Heart right ventricle (tissue), 16 donors: ENCODE data around the gene WNT7B. TPM values are rescaled to one million over a fixed set of nuclear protein-coding genes. Genes with fewer than 3 reads are reported as not detected.

Experiments used
- ATAC-seq, 8 donors: fragments of 200-7000 bp; cut with Tn5 transposase; one replicate each; pipeline ENCODE4 v1.9.1; 2020; ENCODE audit warnings: mild to moderate bottlenecking in 8 of 8, moderate library complexity in 8 of 8, moderate number of reproducible peaks in 1 of 8
- DNase-seq, 2 donors: peaks; one replicate each; pipeline ENCODE4 v3.0.0-alpha.2; 2020
- H3K27ac ChIP-seq, 10 donors: fragments of 200-600 bp; sonication (generic) in 2 of 10; one replicate each; pipeline versions ENCODE4 v1.5.0 to v1.8.0; 2020 to 2022; ENCODE audit warnings: mild to moderate bottlenecking in 3 of 10
- H3K27me3 ChIP-seq, 7 donors: fragments of 200-600 bp; one replicate each; pipeline ENCODE4 v1.8.0; 2021 to 2022; ENCODE audit warnings: mild to moderate bottlenecking in 2 of 7
- H3K36me3 ChIP-seq, 9 donors: fragments of 200-600 bp; sonication (generic) in 1 of 9; one replicate each; pipeline versions ENCODE4 v1.5.0 to v1.8.0; 2020 to 2022; ENCODE audit warnings: mild to moderate bottlenecking in 2 of 9
- H3K4me1 ChIP-seq, 9 donors: fragments of 200-600 bp; sonication (generic) in 1 of 9; one replicate each; pipeline versions ENCODE4 v1.5.0 to v1.8.0; 2020 to 2022; ENCODE audit warnings: mild to moderate bottlenecking in 4 of 9
- H3K4me3 ChIP-seq, 10 donors: fragments of 200-600 bp; sonication (generic) in 2 of 10; one replicate each; pipeline versions ENCODE4 v1.5.0 to v1.8.0; 2020 to 2022; ENCODE audit warnings: mild to moderate bottlenecking in 7 of 10, moderate library complexity in 2 of 10
- H3K9me3 ChIP-seq, 11 donors: fragments of 200-600 bp in 10 of 11; sonication (generic) in 2 of 11; one replicate each; pipeline versions ENCODE4 v1.5.0 to v1.8.0; 2013 to 2022; ENCODE audit warnings: mild to moderate bottlenecking in 2 of 11, control low read depth in 1 of 11, moderate library complexity in 1 of 11
- WGBS, 2 donors: extraction: QIAGEN DNeasy Blood & Tissue Kit; methylation state at CpG; one replicate each; pipeline ENCODE4 v1.1.7; 2013; ENCODE audit warnings: inconsistent platforms in 1 of 2; 5-methylcytosine and 5-hydroxymethylcytosine counted together
- intact Hi-C, 10 donors: fragments of 100-400 bp; cut with DNase I; formaldehyde crosslinking; loops; one replicate each; pipeline versions ENCODE4 v1.11.1 to v1.14.2; 2022
- polyA plus RNA-seq, 2 donors: library from polyadenylated mRNA; stranded (reverse); fragments of 200-250 nt; gene quantifications; one replicate each; pipeline ENCODE4 v1.2.3, GENCODE V29; 2013
- total RNA-seq, 10 donors: library from RNA; stranded (reverse); fragmentation: NEBNext Ultra II Directional in 3 of 10; extraction: Animal tissue kit (Norgen Biotek cat#: 25700) in 3 of 10; gene quantifications; one replicate each; pipeline versions ENCODE4 v1.2.1 to v1.2.4, GENCODE V29; 2021 to 2023
- TF ChIP-seq, protein P1 (sequence below), 9 donors: fragments of 200-600 bp; sonication (generic) in 2 of 9; IDR thresholded peaks; one replicate each; pipeline versions ENCODE4 v1.5.0 to v1.8.0; 2021 to 2022; ENCODE audit warnings: antibody characterized with exemption in 9 of 9, mild to moderate bottlenecking in 5 of 9, moderate library complexity in 1 of 9
- donor health status: Arrhythmogenic right ventricular cardiomyopathy.
- donor health status: ischemic (EF 13 %, LVEDD 7.1; RV severe dilation, severe dysfunction).
- donor health status: healthy with polysubstance abuse.
- donor health status: DM: no; HTN: yes; CAD: no.
- donor health status: DM: no; HTN: no; CAD: no.
- donor health status: ischemic (EF 25% LVEDD 6.9; RV normal size, moderate dysfunction).
- donor health status: ischemic (EF 25% LVEDD 5.7; RV mildly dilated, moderate dysfunction).
- donor health status: healthy.
- donor health status: DM: yes; HTN: yes; CAD: no.
- donor health status: Ischemic cardiomyopathy.
- donor health status: ischemic (EF 35%, LVEDD 5.7; RV mildly dilated, moderate dysfunction).
- donor health status: nonischemic (EF 11% LVEDD 7.7; RV severe dilation, severe dysfunction).
- donor health status: DM: yes; HTN: yes; CAD: no.
- donor health status: PGD.
- donor health status: ischemic (EF 29% LVEDD 5.4; RV normal size, mild dysfunction).
- donor health status: nonischemic (EF 23%, LVEDD 6.1; RV moderate dilation, normal function).

Gene WNT7B
- total and polyA plus RNA-seq, 12 donors, result not detected

DNA sequence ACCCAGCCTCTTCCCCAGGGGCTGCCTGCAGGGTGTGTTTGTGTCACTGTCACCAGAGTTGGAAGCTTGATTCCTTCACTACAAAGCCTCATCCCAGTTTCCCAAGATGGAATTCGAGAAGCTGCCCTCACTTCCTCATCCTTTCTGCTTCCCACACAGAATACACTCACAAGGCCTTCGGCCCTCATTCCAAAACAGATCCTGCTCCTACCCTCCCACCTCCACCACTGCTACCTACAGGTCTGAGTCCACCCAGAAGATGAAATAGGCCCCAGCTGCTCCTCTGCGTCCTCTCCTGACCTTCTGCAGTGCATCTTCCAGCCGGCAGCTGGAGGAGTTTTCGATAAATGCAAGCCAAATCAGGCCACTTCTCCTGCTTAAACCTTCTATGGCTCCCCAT is 6.8 kb upstream of the WNT7B start:
- no peak for DNase-seq
- 74 to 83% methylated on average over 5 of the region's 5 CpGs for WGBS, 2 donors
- TF ChIP-seq, protein P1, sequence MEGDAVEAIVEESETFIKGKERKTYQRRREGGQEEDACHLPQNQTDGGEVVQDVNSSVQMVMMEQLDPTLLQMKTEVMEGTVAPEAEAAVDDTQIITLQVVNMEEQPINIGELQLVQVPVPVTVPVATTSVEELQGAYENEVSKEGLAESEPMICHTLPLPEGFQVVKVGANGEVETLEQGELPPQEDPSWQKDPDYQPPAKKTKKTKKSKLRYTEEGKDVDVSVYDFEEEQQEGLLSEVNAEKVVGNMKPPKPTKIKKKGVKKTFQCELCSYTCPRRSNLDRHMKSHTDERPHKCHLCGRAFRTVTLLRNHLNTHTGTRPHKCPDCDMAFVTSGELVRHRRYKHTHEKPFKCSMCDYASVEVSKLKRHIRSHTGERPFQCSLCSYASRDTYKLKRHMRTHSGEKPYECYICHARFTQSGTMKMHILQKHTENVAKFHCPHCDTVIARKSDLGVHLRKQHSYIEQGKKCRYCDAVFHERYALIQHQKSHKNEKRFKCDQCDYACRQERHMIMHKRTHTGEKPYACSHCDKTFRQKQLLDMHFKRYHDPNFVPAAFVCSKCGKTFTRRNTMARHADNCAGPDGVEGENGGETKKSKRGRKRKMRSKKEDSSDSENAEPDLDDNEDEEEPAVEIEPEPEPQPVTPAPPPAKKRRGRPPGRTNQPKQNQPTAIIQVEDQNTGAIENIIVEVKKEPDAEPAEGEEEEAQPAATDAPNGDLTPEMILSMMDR (IDR thresholded peaks at IDR 0.05), result no peak
- ATAC-seq, result no peak
- Histone ChIP-seq H3K27ac (no peak overlapping the region), H3K4me1 (peaks cover 0 to 11% (median 5%) of the 10 kb centered on the region in 9 donors), H3K36me3 (no peaks in the 10 kb centered on the region), H3K27me3 (peaks cover 0 to 4% (median 2%) of the 10 kb centered on the region in 7 donors), H3K9me3 (peaks cover 0 to 16% (median 5%) of the 10 kb centered on the region in 11 donors), H3K4me3 (no peak overlapping the region)
- intact Hi-C loops, result no loop called here

DNA sequence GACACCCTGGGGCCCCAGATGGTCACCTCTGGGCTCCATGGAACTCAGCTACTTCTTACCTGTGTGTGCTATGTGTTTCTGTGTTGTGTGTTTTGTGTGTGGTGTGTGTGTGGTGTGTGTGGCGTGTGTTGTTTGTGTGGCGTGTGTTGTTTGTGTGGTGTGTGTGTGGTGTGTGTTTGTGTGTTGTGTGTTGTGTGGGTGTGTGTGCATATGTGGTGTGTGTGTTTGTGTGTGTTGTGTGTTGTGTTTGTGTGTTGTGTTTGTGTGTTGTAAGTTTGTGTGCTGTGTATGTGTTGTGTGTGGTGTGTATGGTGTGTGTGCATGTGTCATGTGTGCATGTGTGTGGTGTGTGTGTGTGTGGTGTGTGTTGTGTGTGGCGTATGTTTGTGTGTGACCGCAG is 3.8 kb upstream of the WNT7B start:
- Histone ChIP-seq H3K4me1 (peaks cover 7 to 31% (median 22%) of the 10 kb centered on the region in 9 donors), H3K9me3 (peaks cover 0 to 9% (median 0%) of the 10 kb centered on the region in 11 donors), H3K27ac (no peak overlapping the region), H3K4me3 (no peak overlapping the region), H3K27me3 (peaks cover 21 to 30% (median 27%) of the 10 kb centered on the region in 7 donors), H3K36me3 (no peaks in the 10 kb centered on the region)
- TF ChIP-seq, protein P1 (IDR thresholded peaks at IDR 0.05), result no peak
- DNase-seq (no peak), ATAC-seq (no peak)
- 96% methylated on average over 4 of the region's 4 CpGs for WGBS, 2 donors
- intact Hi-C loops, result loop anchor here in 1 of 10 donors (2.0 kb wide), 1 partner anchor 402 kb away; no protein-coding TSS in a partner anchor

DNA sequence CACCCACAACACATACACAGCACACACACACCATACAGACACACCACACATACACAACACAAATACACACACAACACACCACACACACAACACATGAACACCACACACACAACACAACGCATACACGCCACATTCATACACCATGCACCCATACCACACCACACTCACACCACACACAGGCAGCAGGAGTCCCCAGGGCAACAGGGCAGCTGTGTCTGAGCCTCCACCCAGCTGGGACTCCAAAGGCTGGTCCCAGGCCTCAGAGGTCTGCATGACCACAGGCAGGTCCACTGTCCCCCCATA is 3.3 kb upstream of the WNT7B start:
- WGBS, 2 donors, result 96 to 99% methylated on average over 2 of the region's 2 CpGs
- H3K36me3 ChIP-seq, result no peaks in the 10 kb centered on the region
- peaks cover 0 to 5% (median 0%) of the 10 kb centered on the region in 11 donors for H3K9me3 ChIP-seq
- H3K27me3 ChIP-seq, result peaks cover 26 to 35% (median 32%) of the 10 kb centered on the region in 7 donors
- H3K4me3 ChIP-seq, result no peak overlapping the region
- TF ChIP-seq, protein P1 (IDR thresholded peaks at IDR 0.05), result no peak
- H3K27ac ChIP-seq, result no peak overlapping the region
- DNase-seq, result no peak
- intact Hi-C loops, result loop anchor here in 1 of 10 donors (2.0 kb wide), 1 partner anchor 401 kb away; no protein-coding TSS in a partner anchor
- ATAC-seq, result no peak
- peaks cover 7 to 31% (median 22%) of the 10 kb centered on the region in 9 donors for H3K4me1 ChIP-seq

DNA sequence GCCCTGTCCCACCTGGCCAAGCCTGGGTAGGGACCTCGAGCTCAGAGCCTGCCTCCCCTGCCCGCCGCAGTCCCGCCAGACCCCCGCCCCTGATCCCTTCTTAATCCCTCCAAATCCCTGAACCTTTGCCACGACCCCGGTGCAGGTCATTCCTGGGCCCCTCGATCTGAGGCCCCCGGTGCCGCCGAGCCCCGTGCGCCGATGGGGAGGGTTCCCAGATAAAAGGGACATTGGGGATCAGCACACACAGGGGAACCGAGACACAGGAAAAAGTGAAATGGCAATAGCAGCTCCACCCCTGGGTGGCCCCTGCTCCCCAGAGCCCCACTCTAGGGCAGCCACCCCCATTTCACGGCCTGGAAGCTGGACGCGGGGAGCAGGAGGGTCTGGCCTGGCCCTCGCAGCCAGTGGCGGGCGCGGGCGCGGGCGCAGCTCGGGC is 1.3 kb upstream of the WNT7B start:
- Histone ChIP-seq H3K4me3 (peak overlapping the region in 9 of 10 donors; percentile 20 to 69 (median 57)), H3K36me3 (no peaks in the 10 kb centered on the region), H3K27ac (no peak overlapping the region), H3K4me1 (peaks cover 7 to 28% (median 22%) of the 10 kb centered on the region in 9 donors), H3K9me3 (no peaks in the 10 kb centered on the region), H3K27me3 (peaks cover 29 to 55% (median 51%) of the 10 kb centered on the region in 7 donors)
- 2 to 3% methylated on average over 26 of the region's 26 CpGs for WGBS, 2 donors
- DNase-seq, result no peak
- intact Hi-C loops, result no loop called here
- TF ChIP-seq, protein P1 (IDR thresholded peaks at IDR 0.05), result peak in 1 of 9 donors; percentile 44
- no peak for ATAC-seq
